GM12878 (cell line): ENCODE results near the gene KRCC1. TPM values are rescaled to one million over a fixed set of nuclear protein-coding genes. Genes with fewer than 3 reads are reported as not detected.

ENCODE experiments used
- ATAC-seq: fragments of 200-7000 bp; cut with Tn5 transposase; 3 replicates; pipeline ENCODE4 v1.9.1; 2020; ENCODE audit warnings: mild to moderate bottlenecking, moderate library complexity
- BruUV-seq: library from RNA; stranded (reverse); fragments of 400-500 nt; replicated peaks from 2 replicates; lab custom pipeline; 2021; lab: Mats Ljungman, UMichigan
- CTCF ChIA-PET: fragments of 300-600 bp; sonication (Branson Sonifier 250); formaldehyde crosslinking; extraction: SDS; loops from one replicate; lab custom pipeline; 2021; ENCODE audit warnings: inconsistent platforms; lab: Yijun Ruan, JAX
- POLR2A ChIA-PET: fragments of 350-600 bp; formaldehyde crosslinking; extraction: SDS; loops from one replicate; lab custom pipeline; 2021; ENCODE audit warnings: inconsistent platforms; lab: Charles Lee
- RAD21 ChIA-PET: fragments of 300-600 bp; sonication (Branson Sonifier 250); formaldehyde crosslinking; loops from one replicate; lab custom pipeline; 2023; ENCODE audit warnings: antibody characterized with exemption; ENCODE audit not compliant: unreplicated experiment; lab: Charles Lee
- SMC1A ChIA-PET: fragments of 300-600 bp; sonication (Branson Sonifier 250); formaldehyde crosslinking; loops from one replicate; lab custom pipeline; 2023; ENCODE audit not compliant: unreplicated experiment, uncharacterized antibody; lab: Charles Lee
- DNase-seq: peaks from one replicate; pipeline ENCODE4 v3.0.0-alpha.2; 2011; ENCODE audit warnings: low read depth, low spot score
- FAIRE-seq: peaks from 3 replicates; lab custom pipeline; 2011; peaks lifted over from hg19 to GRCh38; lab: Jason Lieb, UNC
- H2AFZ ChIP-seq: 2 replicates; pipeline ENCODE4 v1.6.0; 2011; ENCODE audit warnings: low read depth, low read length, control low read depth; ENCODE audit not compliant: control insufficient read depth
- H3K27ac ChIP-seq: 2 replicates; pipeline ENCODE4 v1.5.1; 2011; ENCODE audit warnings: control low read depth; ENCODE audit not compliant: control insufficient read depth, insufficient read depth
- H3K27me3 ChIP-seq, 2 experiments: replicated peaks in 1 of 2; 2 replicates each; pipeline versions ENCODE4 v1.6.0 to v1.6.1; 2011; ENCODE audit warnings: low read length in 1 of 2; ENCODE audit not compliant: control insufficient read depth in 2 of 2, insufficient read depth in 2 of 2
- H3K36me3 ChIP-seq, 2 experiments: 2 replicates each; pipeline ENCODE4 v1.5.1; 2011; ENCODE audit warnings: low read length in 1 of 2; ENCODE audit not compliant: control insufficient read depth in 2 of 2, insufficient read depth in 2 of 2
- H3K4me1 ChIP-seq: 2 replicates; pipeline ENCODE4 v1.6.1; 2011; ENCODE audit warnings: mild to moderate bottlenecking, low read length, moderate library complexity, mixed read lengths; ENCODE audit not compliant: control insufficient read depth, insufficient read depth
- H3K4me2 ChIP-seq: 2 replicates; pipeline ENCODE4 v1.6.0; 2011; ENCODE audit warnings: control low read depth; ENCODE audit not compliant: control insufficient read depth, insufficient read depth
- H3K4me3 ChIP-seq: fragments of 200-600 bp; sonication (generic); 2 replicates; pipeline ENCODE4 v1.5.1; 2016
- H3K79me2 ChIP-seq: 2 replicates; pipeline ENCODE4 v1.6.0; 2011; ENCODE audit warnings: low read length; ENCODE audit not compliant: control insufficient read depth, insufficient read depth
- H3K9ac ChIP-seq: 2 replicates; pipeline ENCODE4 v1.8.0; 2011; ENCODE audit warnings: low read length, control low read depth, mixed read lengths; ENCODE audit not compliant: control insufficient read depth, insufficient read depth
- H3K9me3 ChIP-seq: replicated peaks from 3 replicates; pipeline ENCODE4 v1.5.1; 2011; ENCODE audit warnings: mild to moderate bottlenecking, low read length; ENCODE audit not compliant: control insufficient read depth, insufficient read depth
- H4K20me1 ChIP-seq: 2 replicates; pipeline ENCODE4 v1.6.0; 2011; ENCODE audit not compliant: control insufficient read depth, insufficient read depth
- CREB1 ChIP-seq: IDR thresholded peaks from 2 replicates; pipeline ENCODE4 v1.6.1; 2012; ENCODE audit warnings: low read depth, mild to moderate bottlenecking, inconsistent platforms
- CREM ChIP-seq: IDR thresholded peaks from 2 replicates; pipeline ENCODE4 v1.6.1; 2014; ENCODE audit warnings: antibody characterized with exemption, low read depth
- E2F4 ChIP-seq: IDR thresholded peaks from 2 replicates; pipeline ENCODE4 v1.6.1; 2012; ENCODE audit warnings: low read depth, low read length, improper control_type of control experiment
- HDAC2 ChIP-seq: fragments of 200-600 bp; sonication (generic); IDR thresholded peaks from 2 replicates; pipeline ENCODE4 v1.6.1; 2017
- HDGF ChIP-seq: fragments of 450-650 bp; IDR thresholded peaks from 2 replicates; pipeline ENCODE4 v1.6.1; 2016; ENCODE audit warnings: antibody characterized with exemption
- IRF4 ChIP-seq: IDR thresholded peaks from 2 replicates; pipeline ENCODE4 v1.6.1; 2011; ENCODE audit warnings: low read depth, low read length
- JUND ChIP-seq: IDR thresholded peaks from 2 replicates; pipeline ENCODE4 v1.6.1; 2012; ENCODE audit warnings: low read depth, mild to moderate bottlenecking, low read length, improper control_type of control experiment, moderate library complexity
- KAT2A ChIP-seq: conservative IDR thresholded peaks from 2 replicates; pipeline ENCODE4 v1.6.1; 2011; ENCODE audit warnings: low read depth, low read length; ENCODE audit not compliant: control insufficient read depth
- MEF2B ChIP-seq: fragments of 450-650 bp; IDR thresholded peaks from 2 replicates; pipeline ENCODE4 v1.6.1; 2018; ENCODE audit warnings: mild to moderate bottlenecking, moderate library complexity; ENCODE audit not compliant: partially characterized antibody, poor library complexity, severe bottlenecking
- PAX5 ChIP-seq: IDR thresholded peaks from 2 replicates; pipeline ENCODE4 v1.6.1; 2011; ENCODE audit warnings: low read depth, low read length, borderline replicate concordance
- RELA ChIP-seq: fragments of 450-650 bp; IDR thresholded peaks from 2 replicates; pipeline ENCODE4 v1.8.0; 2014; ENCODE audit warnings: borderline replicate concordance; ENCODE audit not compliant: partially characterized antibody
- SUPT20H ChIP-seq: IDR thresholded peaks from 2 replicates; pipeline ENCODE4 v1.6.1; 2011; ENCODE audit warnings: low read depth, mild to moderate bottlenecking, low read length, moderate library complexity, borderline replicate concordance; ENCODE audit not compliant: control insufficient read depth
- ZBTB4 ChIP-seq: fragments of 450-650 bp; formaldehyde crosslinking; IDR thresholded peaks from 2 replicates; pipeline ENCODE4 v1.4.0; 2022; ENCODE audit warnings: mild to moderate bottlenecking, moderate library complexity
- ZNF687 ChIP-seq: fragments of 450-650 bp; IDR thresholded peaks from 2 replicates; pipeline ENCODE4 v1.6.1; 2017; ENCODE audit warnings: mild to moderate bottlenecking, moderate library complexity
- WGBS: methylation state at CpG from one replicate; pipeline ENCODE4 v1.1.6; 2016; ENCODE audit warnings: low lambda C conversion rate; ENCODE audit not compliant: insufficient replicate concordance, insufficient coverage; ENCODE audit errors: missing lambda C conversion rate; 5-methylcytosine and 5-hydroxymethylcytosine counted together
- in situ Hi-C: fragments of 300-500 bp; cut with MboI; formaldehyde crosslinking; loops from 9 replicates; pipeline ENCODE4 v1.14.3; 2018; ENCODE audit warnings: mixed read lengths
- intact Hi-C: fragments of 100-400 bp; cut with micrococcal nuclease; formaldehyde crosslinking; loops from one replicate; pipeline ENCODE4 v1.14.2; 2022; ENCODE audit not compliant: unreplicated experiment
- polyA plus RNA-seq, 11 experiments: library from polyadenylated mRNA; depleted of rRNA in 4 of 11; unstranded in 6 of 11; stranded (reverse) in 5 of 11; fragments of >200 nt; fragmentation: Nextera tagmentation in 4 of 11; fragmentation: Illumina TruSeq in 1 of 11; extraction: Ambion mirVana in 4 of 11; extraction: Trizol in 1 of 11; gene quantifications; 1 replicate in 1 of 11; 2 replicates in 10 of 11; pipeline versions ENCODE4 v1.2.1 to v1.2.3, GENCODE V29; 2011 to 2016; ENCODE audit warnings: inconsistent platforms in 2 of 11, missing spikeins in 2 of 11, low read depth in 1 of 11
- total RNA-seq, 4 experiments: library from RNA; depleted of rRNA in 3 of 4; stranded (reverse); fragments of >200 nt in 3 of 4; fragmentation: Illumina TruSeq in 1 of 4; extraction: Trizol in 1 of 4; gene quantifications; 2 replicates each; pipeline versions ENCODE4 v1.2.1 to v1.2.3, GENCODE V29; 2013 to 2021
- TF ChIP-seq, protein P1 (sequence below): IDR thresholded peaks from 2 replicates; pipeline ENCODE4 v1.6.1; 2012; ENCODE audit warnings: low read depth, low read length, improper control_type of control experiment

Gene KRCC1
- total and polyA plus RNA-seq, 10 of the 15 experiments (the other 5 are each of a cell fraction or from before 2014, with no cell fraction given) = 3.8 to 27.2 (median 12.5) TPM

- TF ChIP-seq, protein P1, sequence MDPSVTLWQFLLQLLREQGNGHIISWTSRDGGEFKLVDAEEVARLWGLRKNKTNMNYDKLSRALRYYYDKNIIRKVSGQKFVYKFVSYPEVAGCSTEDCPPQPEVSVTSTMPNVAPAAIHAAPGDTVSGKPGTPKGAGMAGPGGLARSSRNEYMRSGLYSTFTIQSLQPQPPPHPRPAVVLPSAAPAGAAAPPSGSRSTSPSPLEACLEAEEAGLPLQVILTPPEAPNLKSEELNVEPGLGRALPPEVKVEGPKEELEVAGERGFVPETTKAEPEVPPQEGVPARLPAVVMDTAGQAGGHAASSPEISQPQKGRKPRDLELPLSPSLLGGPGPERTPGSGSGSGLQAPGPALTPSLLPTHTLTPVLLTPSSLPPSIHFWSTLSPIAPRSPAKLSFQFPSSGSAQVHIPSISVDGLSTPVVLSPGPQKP = no peak
- TF ChIP-seq MEF2B = no peak
- TF ChIP-seq E2F4 = no peak
- no peak for TF ChIP-seq ZBTB4 (CRISPR knock-in tag)
Measured at GRCh38 chr2:88088999-88089398, 33.4 kb upstream of the KRCC1 start (continued).

- ChIA-PET RAD21 (no interaction called here), SMC1A (no interaction called here), POLR2A (no interaction called here), CTCF (no interaction called here)
- H3K79me2 ChIP-seq = no peaks in the 10 kb centered on the region
- no peaks in the 10 kb centered on the region for H4K20me1 ChIP-seq
- no peaks in the 10 kb centered on the region for H3K36me3 ChIP-seq
- FAIRE-seq = no peak
- H3K4me1 ChIP-seq = no peaks in the 10 kb centered on the region
- no peak overlapping the region for H3K4me2 ChIP-seq
- no TSS peak for BruUV-seq
- ATAC-seq = no peak
- 63% methylated on average over 17 of the region's 17 CpGs for WGBS
- H3K27me3 ChIP-seq = no peaks in the 10 kb centered on the region; a peak in 1 of 4 replicates
- no peaks in the 10 kb centered on the region for H3K9me3 ChIP-seq
- DNase-seq = no peak
- H3K9ac ChIP-seq = no peak overlapping the region
- in situ Hi-C loops (no loop called here), intact Hi-C loops (no loop called here)
- H3K4me3 ChIP-seq = no peak overlapping the region
- H2AFZ ChIP-seq = no peak overlapping the region
- no peak overlapping the region for H3K27ac ChIP-seq
- no peak for TF ChIP-seq HDGF
- TF ChIP-seq PAX5 = no peak
- TF ChIP-seq IRF4 = no peak
- TF ChIP-seq ZNF687 = no peak
- TF ChIP-seq HDAC2 = no peak
- TF ChIP-seq KAT2A = no peak
- TF ChIP-seq CREB1 = no peak
- no peak for TF ChIP-seq RELA
- TF ChIP-seq JUND = no peak
- TF ChIP-seq CREM = no peak
- TF ChIP-seq SUPT20H = no peak
Measured at GRCh38 chr2:88087763-88088162, 32.2 kb upstream of the KRCC1 start.
